GM12878 (cell line): Measurements from ENCODE around the gene TMEM40. TPM values are rescaled to one million over a fixed set of nuclear protein-coding genes. Genes with fewer than 3 reads are reported as not detected.

Source experiments
- ATAC-seq: fragments of 200-7000 bp; cut with Tn5 transposase; 3 replicates; pipeline ENCODE4 v1.9.1; 2020; ENCODE audit warnings: mild to moderate bottlenecking, moderate library complexity
- BruUV-seq: library from RNA; stranded (reverse); fragments of 400-500 nt; replicated peaks from 2 replicates; lab custom pipeline; 2021; lab: Mats Ljungman, UMichigan
- CTCF ChIA-PET: fragments of 300-600 bp; sonication (Branson Sonifier 250); formaldehyde crosslinking; extraction: SDS; loops from one replicate; lab custom pipeline; 2021; ENCODE audit warnings: inconsistent platforms; lab: Yijun Ruan, JAX
- POLR2A ChIA-PET: fragments of 350-600 bp; formaldehyde crosslinking; extraction: SDS; loops from one replicate; lab custom pipeline; 2021; ENCODE audit warnings: inconsistent platforms; lab: Charles Lee
- RAD21 ChIA-PET: fragments of 300-600 bp; sonication (Branson Sonifier 250); formaldehyde crosslinking; loops from one replicate; lab custom pipeline; 2023; ENCODE audit warnings: antibody characterized with exemption; ENCODE audit not compliant: unreplicated experiment; lab: Charles Lee
- SMC1A ChIA-PET: fragments of 300-600 bp; sonication (Branson Sonifier 250); formaldehyde crosslinking; loops from one replicate; lab custom pipeline; 2023; ENCODE audit not compliant: unreplicated experiment, uncharacterized antibody; lab: Charles Lee
- DNase-seq: peaks from one replicate; pipeline ENCODE4 v3.0.0-alpha.2; 2011; ENCODE audit warnings: low read depth, low spot score
- FAIRE-seq: peaks from 3 replicates; lab custom pipeline; 2011; peaks lifted over from hg19 to GRCh38; lab: Jason Lieb, UNC
- H2AFZ ChIP-seq: 2 replicates; pipeline ENCODE4 v1.6.0; 2011; ENCODE audit warnings: low read depth, low read length, control low read depth; ENCODE audit not compliant: control insufficient read depth
- H3K27ac ChIP-seq: 2 replicates; pipeline ENCODE4 v1.5.1; 2011; ENCODE audit warnings: control low read depth; ENCODE audit not compliant: control insufficient read depth, insufficient read depth
- H3K27me3 ChIP-seq, 2 experiments: replicated peaks in 1 of 2; 2 replicates each; pipeline versions ENCODE4 v1.6.0 to v1.6.1; 2011; ENCODE audit warnings: low read length in 1 of 2; ENCODE audit not compliant: control insufficient read depth in 2 of 2, insufficient read depth in 2 of 2
- H3K36me3 ChIP-seq, 2 experiments: 2 replicates each; pipeline ENCODE4 v1.5.1; 2011; ENCODE audit warnings: low read length in 1 of 2; ENCODE audit not compliant: control insufficient read depth in 2 of 2, insufficient read depth in 2 of 2
- H3K4me1 ChIP-seq: 2 replicates; pipeline ENCODE4 v1.6.1; 2011; ENCODE audit warnings: mild to moderate bottlenecking, low read length, moderate library complexity, mixed read lengths; ENCODE audit not compliant: control insufficient read depth, insufficient read depth
- H3K4me2 ChIP-seq: 2 replicates; pipeline ENCODE4 v1.6.0; 2011; ENCODE audit warnings: control low read depth; ENCODE audit not compliant: control insufficient read depth, insufficient read depth
- H3K4me3 ChIP-seq: fragments of 200-600 bp; sonication (generic); 2 replicates; pipeline ENCODE4 v1.5.1; 2016
- H3K79me2 ChIP-seq: 2 replicates; pipeline ENCODE4 v1.6.0; 2011; ENCODE audit warnings: low read length; ENCODE audit not compliant: control insufficient read depth, insufficient read depth
- H3K9ac ChIP-seq: 2 replicates; pipeline ENCODE4 v1.8.0; 2011; ENCODE audit warnings: low read length, control low read depth, mixed read lengths; ENCODE audit not compliant: control insufficient read depth, insufficient read depth
- H3K9me3 ChIP-seq: replicated peaks from 3 replicates; pipeline ENCODE4 v1.5.1; 2011; ENCODE audit warnings: mild to moderate bottlenecking, low read length; ENCODE audit not compliant: control insufficient read depth, insufficient read depth
- H4K20me1 ChIP-seq: 2 replicates; pipeline ENCODE4 v1.6.0; 2011; ENCODE audit not compliant: control insufficient read depth, insufficient read depth
- HSF1 ChIP-seq: fragments of 150-350 bp; IDR thresholded peaks from 2 replicates; pipeline ENCODE4 v1.6.1; 2014; ENCODE audit warnings: mild to moderate bottlenecking, low read depth, low read length
- LARP7 ChIP-seq: fragments of 450-650 bp; IDR thresholded peaks from 2 replicates; pipeline ENCODE4 v1.6.1; 2017; ENCODE audit warnings: mild to moderate bottlenecking
- MTA3 ChIP-seq: IDR thresholded peaks from 2 replicates; pipeline ENCODE4 v1.6.1; 2012; ENCODE audit warnings: low read length, inconsistent platforms, borderline replicate concordance
- NBN ChIP-seq: fragments of 450-650 bp; IDR thresholded peaks from 2 replicates; pipeline ENCODE4 v1.6.1; 2016
- NFIC ChIP-seq: IDR thresholded peaks from 2 replicates; pipeline ENCODE4 v1.6.1; 2012; ENCODE audit warnings: low read depth, mild to moderate bottlenecking, inconsistent platforms, low read length, moderate library complexity
- POU2F2 ChIP-seq: IDR thresholded peaks from 3 replicates; pipeline ENCODE4 v1.6.1; 2011; ENCODE audit warnings: low read depth, mild to moderate bottlenecking, low read length, borderline replicate concordance
- RELA ChIP-seq: fragments of 450-650 bp; IDR thresholded peaks from 2 replicates; pipeline ENCODE4 v1.8.0; 2014; ENCODE audit warnings: borderline replicate concordance; ENCODE audit not compliant: partially characterized antibody
- SREBF2 ChIP-seq: IDR thresholded peaks from 2 replicates; pipeline ENCODE4 v1.6.1; 2012; ENCODE audit warnings: mild to moderate bottlenecking, low read length
- WRNIP1 ChIP-seq: IDR thresholded peaks from 2 replicates; pipeline ENCODE4 v1.6.1; 2011; ENCODE audit warnings: low read depth, low read length, improper control_type of control experiment, borderline replicate concordance
- ZBTB4 ChIP-seq: fragments of 450-650 bp; formaldehyde crosslinking; IDR thresholded peaks from 2 replicates; pipeline ENCODE4 v1.4.0; 2022; ENCODE audit warnings: mild to moderate bottlenecking, moderate library complexity
- WGBS: methylation state at CpG from one replicate; pipeline ENCODE4 v1.1.6; 2016; ENCODE audit warnings: low lambda C conversion rate; ENCODE audit not compliant: insufficient replicate concordance, insufficient coverage; ENCODE audit errors: missing lambda C conversion rate; 5-methylcytosine and 5-hydroxymethylcytosine counted together
- in situ Hi-C: fragments of 300-500 bp; cut with MboI; formaldehyde crosslinking; loops from 9 replicates; pipeline ENCODE4 v1.14.3; 2018; ENCODE audit warnings: mixed read lengths
- intact Hi-C: fragments of 100-400 bp; cut with micrococcal nuclease; formaldehyde crosslinking; loops from one replicate; pipeline ENCODE4 v1.14.2; 2022; ENCODE audit not compliant: unreplicated experiment
- polyA plus RNA-seq, 11 experiments: library from polyadenylated mRNA; depleted of rRNA in 4 of 11; unstranded in 6 of 11; stranded (reverse) in 5 of 11; fragments of >200 nt; fragmentation: Nextera tagmentation in 4 of 11; fragmentation: Illumina TruSeq in 1 of 11; extraction: Ambion mirVana in 4 of 11; extraction: Trizol in 1 of 11; gene quantifications; 1 replicate in 1 of 11; 2 replicates in 10 of 11; pipeline versions ENCODE4 v1.2.1 to v1.2.3, GENCODE V29; 2011 to 2016; ENCODE audit warnings: inconsistent platforms in 2 of 11, missing spikeins in 2 of 11, low read depth in 1 of 11
- total RNA-seq, 4 experiments: library from RNA; depleted of rRNA in 3 of 4; stranded (reverse); fragments of >200 nt in 3 of 4; fragmentation: Illumina TruSeq in 1 of 4; extraction: Trizol in 1 of 4; gene quantifications; 2 replicates each; pipeline versions ENCODE4 v1.2.1 to v1.2.3, GENCODE V29; 2013 to 2021
- TF ChIP-seq, protein P1 (sequence below): fragments of 450-650 bp; IDR thresholded peaks from 2 replicates; pipeline ENCODE4 v1.6.1; 2016; ENCODE audit warnings: mild to moderate bottlenecking
- TF ChIP-seq, protein P2 (sequence below): fragments of 450-650 bp; IDR thresholded peaks from 2 replicates; pipeline ENCODE4 v1.6.1; 2017; ENCODE audit warnings: mild to moderate bottlenecking

Gene TMEM40
- total and polyA plus RNA-seq, 10 of the 15 experiments (the other 5 are each of a cell fraction or from before 2014, with no cell fraction given), result 0.10 to 0.46 (median 0.27) TPM; not detected in 3

GRCh38 chr3:12756635-12757034 lies 2.4 kb downstream of the TMEM40 start:
- POLR2A ChIA-PET, result interaction anchor here (0.6 kb wide), 1 partner anchor 475 kb away, joined by 4 read pairs; no protein-coding TSS in a partner anchor
- H3K79me2 ChIP-seq, result no peaks in the 10 kb centered on the region
- no peaks in the 10 kb centered on the region for H4K20me1 ChIP-seq
- no peaks in the 10 kb centered on the region for H3K9me3 ChIP-seq
- RAD21 ChIA-PET, result no interaction called here
- DNase-seq, result no peak
- H2AFZ ChIP-seq, result no peak overlapping the region
- TF ChIP-seq, protein P1, sequence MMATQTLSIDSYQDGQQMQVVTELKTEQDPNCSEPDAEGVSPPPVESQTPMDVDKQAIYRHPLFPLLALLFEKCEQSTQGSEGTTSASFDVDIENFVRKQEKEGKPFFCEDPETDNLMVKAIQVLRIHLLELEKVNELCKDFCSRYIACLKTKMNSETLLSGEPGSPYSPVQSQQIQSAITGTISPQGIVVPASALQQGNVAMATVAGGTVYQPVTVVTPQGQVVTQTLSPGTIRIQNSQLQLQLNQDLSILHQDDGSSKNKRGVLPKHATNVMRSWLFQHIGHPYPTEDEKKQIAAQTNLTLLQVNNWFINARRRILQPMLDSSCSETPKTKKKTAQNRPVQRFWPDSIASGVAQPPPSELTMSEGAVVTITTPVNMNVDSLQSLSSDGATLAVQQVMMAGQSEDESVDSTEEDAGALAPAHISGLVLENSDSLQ, result no peak
- TF ChIP-seq RELA (no peak), ZBTB4 (CRISPR knock-in tag) (no peak), LARP7 (no peak), HSF1 (no peak), SREBF2 (no peak), MTA3 (no peak), NBN (no peak), NFIC (no peak), POU2F2 (no peak), WRNIP1 (no peak)
- TF ChIP-seq, protein P2, sequence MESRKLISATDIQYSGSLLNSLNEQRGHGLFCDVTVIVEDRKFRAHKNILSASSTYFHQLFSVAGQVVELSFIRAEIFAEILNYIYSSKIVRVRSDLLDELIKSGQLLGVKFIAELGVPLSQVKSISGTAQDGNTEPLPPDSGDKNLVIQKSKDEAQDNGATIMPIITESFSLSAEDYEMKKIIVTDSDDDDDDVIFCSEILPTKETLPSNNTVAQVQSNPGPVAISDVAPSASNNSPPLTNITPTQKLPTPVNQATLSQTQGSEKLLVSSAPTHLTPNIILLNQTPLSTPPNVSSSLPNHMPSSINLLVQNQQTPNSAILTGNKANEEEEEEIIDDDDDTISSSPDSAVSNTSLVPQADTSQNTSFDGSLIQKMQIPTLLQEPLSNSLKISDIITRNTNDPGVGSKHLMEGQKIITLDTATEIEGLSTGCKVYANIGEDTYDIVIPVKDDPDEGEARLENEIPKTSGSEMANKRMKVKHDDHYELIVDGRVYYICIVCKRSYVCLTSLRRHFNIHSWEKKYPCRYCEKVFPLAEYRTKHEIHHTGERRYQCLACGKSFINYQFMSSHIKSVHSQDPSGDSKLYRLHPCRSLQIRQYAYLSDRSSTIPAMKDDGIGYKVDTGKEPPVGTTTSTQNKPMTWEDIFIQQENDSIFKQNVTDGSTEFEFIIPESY, result no peak
- SMC1A ChIA-PET, result no interaction called here
- H3K4me2 ChIP-seq, result no peak overlapping the region
- CTCF ChIA-PET, result no interaction called here
- H3K4me3 ChIP-seq, result no peak overlapping the region
- no peak for ATAC-seq
- peaks cover 24% of the 10 kb centered on the region for H3K4me1 ChIP-seq
- H3K36me3 ChIP-seq, result no peaks in the 10 kb centered on the region
- 61% methylated on average over 3 of the region's 3 CpGs for WGBS
- FAIRE-seq, result no peak
- no TSS peak for BruUV-seq
- H3K27ac ChIP-seq, result no peak overlapping the region
- H3K9ac ChIP-seq, result no peak overlapping the region
- no peaks in the 10 kb centered on the region for H3K27me3 ChIP-seq
- intact Hi-C loops, result no loop called here
- in situ Hi-C loops, result no loop called here
